GM10266 (cell line): Measurements from ENCODE around the gene PPME1.

Source experiments
- DNase-seq: peaks from one replicate; pipeline ENCODE4 v3.0.0; 2012; ENCODE audit errors: extremely low spot score
- TF ChIP-seq, protein P1 (sequence below): IDR thresholded peaks from 2 replicates; pipeline ENCODE4 v1.5.1; 2012; ENCODE audit warnings: mild to moderate bottlenecking, low read depth; ENCODE audit not compliant: control insufficient read depth, insufficient read depth; ENCODE audit errors: missing control alignments

The PPME1 gene

DNA sequence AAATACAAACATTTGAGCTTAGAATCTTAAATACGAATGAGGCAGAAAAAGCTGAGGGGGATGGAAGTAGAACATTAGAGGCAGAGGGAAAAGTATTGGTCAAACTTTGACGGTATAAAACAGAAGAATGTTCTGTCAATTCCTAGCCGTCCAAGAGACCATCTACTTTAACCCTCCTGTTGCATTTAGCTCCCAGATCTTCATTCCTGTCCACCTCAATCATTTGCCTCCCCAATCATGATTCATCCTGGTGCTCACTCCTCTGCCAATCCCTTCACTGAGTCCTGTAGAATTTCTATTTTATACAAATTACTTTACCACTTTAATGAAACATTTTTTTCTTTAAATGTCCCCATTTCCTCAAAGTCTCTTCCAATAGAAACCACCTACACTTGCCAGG is 28.5 kb upstream of the PPME1 start:
- DNase-seq, result no peak
- TF ChIP-seq, protein P1, sequence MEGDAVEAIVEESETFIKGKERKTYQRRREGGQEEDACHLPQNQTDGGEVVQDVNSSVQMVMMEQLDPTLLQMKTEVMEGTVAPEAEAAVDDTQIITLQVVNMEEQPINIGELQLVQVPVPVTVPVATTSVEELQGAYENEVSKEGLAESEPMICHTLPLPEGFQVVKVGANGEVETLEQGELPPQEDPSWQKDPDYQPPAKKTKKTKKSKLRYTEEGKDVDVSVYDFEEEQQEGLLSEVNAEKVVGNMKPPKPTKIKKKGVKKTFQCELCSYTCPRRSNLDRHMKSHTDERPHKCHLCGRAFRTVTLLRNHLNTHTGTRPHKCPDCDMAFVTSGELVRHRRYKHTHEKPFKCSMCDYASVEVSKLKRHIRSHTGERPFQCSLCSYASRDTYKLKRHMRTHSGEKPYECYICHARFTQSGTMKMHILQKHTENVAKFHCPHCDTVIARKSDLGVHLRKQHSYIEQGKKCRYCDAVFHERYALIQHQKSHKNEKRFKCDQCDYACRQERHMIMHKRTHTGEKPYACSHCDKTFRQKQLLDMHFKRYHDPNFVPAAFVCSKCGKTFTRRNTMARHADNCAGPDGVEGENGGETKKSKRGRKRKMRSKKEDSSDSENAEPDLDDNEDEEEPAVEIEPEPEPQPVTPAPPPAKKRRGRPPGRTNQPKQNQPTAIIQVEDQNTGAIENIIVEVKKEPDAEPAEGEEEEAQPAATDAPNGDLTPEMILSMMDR, result no peak

DNA sequence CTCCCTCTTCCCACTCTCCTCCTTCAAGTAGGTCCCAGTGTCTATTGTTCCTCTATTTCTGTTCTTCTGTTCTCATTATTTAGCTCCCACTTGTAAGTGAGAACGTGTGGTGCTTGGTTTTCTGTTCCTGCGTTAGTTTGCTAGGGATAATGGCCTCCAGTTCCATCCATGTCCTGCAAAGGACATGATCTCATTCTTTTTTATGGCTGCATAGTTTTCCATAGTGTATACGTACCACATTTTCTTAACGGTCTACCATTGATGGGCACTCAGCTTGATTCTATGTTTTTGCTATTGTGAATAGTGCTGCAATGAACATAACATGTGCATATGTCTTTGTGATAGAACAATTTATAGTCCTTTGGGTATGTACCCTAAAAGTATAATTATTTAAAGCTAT is 26.5 kb upstream of the PPME1 start:
- TF ChIP-seq, protein P1, result no peak
- DNase-seq, result no peak

DNA sequence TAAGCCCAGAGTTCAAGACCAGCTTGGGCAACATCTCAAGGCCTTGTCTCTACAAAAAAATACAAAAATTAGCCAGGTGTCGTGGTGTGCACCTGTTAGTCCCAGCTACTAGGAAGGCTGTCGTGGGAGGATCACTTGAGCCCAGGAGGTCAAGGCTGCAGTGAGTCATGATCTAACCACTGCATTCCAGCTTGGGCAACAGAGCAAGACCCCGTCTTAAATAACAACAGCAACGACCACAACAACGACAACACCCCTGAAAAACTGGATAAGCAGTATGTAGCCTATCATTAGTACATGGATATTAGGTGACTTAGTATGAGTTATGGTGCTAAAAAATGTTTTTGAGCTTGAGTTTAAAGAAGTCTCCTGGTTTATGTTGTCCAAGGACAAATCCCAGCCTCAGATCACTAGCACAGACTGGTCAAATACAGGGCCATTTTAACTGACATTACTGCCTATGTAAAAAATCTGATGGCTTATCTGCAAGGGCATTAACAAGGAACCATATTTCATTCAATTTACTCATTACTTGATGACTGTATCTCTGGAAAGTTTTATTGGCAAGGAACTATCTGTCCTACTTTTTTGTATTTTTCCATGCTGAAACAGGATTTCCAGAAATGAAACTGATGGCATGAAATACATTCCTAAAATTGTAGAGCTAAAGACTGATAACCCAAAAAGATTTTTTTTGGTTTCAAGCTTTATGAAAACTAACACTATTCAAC is 23.7 kb upstream of the PPME1 start:
- TF ChIP-seq, protein P1, result no peak
- no peak for DNase-seq

DNA sequence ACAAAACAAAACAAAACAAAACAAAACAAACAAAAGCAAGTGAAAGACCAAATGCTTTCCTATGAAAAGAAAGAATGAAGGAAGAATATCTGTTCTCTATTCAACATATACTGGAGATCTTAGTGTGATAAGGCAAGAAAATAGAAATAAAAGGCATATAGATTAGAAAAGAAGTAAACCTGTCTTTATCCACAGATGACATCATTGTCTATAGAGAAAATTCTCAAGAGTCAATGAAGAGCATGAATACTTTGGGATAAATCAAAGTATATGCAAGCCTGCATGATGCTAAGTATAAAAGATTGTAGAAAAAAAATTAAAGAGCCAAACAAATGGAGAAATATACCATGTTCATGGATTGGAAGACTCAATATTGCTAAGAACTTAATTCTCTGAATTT is 17.9 kb upstream of the PPME1 start:
- TF ChIP-seq, protein P1, result no peak
- DNase-seq, result no peak

DNA sequence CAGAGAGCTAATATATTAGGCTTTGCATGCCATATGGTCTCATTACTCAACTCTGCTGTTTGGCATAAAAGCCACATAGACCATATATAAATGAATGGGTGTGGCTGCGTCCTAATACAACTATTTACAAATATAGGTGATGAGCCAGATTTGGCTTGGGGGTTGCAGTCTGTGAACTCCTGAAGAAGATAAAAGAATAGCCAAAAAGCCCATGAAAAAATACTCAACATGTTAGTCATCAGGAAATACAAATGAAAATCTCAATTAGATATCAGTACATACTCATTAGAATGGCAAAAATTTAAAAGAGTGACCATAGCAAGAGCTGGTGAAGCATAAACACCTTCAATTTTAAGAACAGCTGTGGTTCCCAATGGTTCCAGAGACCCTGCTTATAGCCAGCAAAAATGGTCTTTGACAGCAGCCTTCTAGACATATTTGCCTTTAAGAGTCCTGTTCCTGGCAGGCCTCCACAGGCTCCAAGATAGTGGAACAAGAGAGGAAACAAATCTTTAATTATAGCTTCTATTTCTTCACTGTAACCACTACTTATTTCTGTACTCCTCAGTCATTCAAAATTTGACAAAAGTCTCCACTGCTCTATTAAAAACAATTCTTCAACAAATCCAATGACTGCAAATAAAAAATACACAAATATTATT is 16.3 kb upstream of the PPME1 start:
- TF ChIP-seq, protein P1, result no peak
- DNase-seq, result no peak

DNA sequence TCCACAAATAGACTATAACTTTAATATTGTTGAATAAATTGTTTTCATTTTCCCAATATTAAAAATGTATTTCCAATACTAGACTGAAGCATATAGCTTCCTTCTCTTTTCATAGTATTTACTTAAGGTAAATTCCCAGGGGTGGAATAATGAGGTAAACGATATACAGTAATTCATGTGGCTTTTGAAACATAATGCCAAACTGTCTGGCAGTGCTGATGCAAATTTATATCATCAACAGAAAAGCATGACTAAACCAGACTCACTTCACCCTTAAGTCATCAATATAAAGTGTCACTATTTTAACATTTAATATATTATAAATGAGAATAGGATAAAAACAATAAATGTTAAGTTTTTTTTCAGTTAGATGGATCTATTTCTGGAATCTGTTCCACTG is 13.9 kb upstream of the PPME1 start:
- TF ChIP-seq, protein P1, result no peak
- DNase-seq, result no peak

DNA sequence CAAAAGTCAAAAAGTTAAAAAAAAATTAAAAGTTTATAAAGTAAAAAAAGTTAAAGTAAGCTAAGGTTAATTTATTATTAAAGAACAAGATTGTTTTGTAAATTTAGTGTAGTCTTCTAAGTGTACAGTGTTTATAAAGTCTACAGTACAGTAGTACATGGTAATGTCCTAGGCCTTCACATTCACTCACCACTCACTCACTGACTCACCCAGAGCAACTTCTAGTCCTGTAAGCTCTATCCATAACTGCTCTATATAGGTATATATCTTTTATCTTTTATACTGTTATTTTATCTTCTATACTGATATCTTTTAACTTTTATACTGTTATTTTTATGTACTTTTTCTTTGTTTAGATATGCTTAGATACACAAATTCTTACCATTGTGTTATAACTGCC is 11.4 kb upstream of the PPME1 start:
- DNase-seq, result no peak
- TF ChIP-seq, protein P1, result no peak
